Measurements from ENCODE around the gene IFNA13.

IFNA13 gene

GRCh38 chr9:21357479-21358460 is 10.1 kb downstream of the IFNA13 start:
- DNase-seq: no peak

- DNase-seq: no peak
Measured at GRCh38 chr9:21350787-21351186, 17.1 kb downstream of the IFNA13 start, which contains the start of gene IFNA6. Gene IFNA6 (minus strand): TSS chr9:21350887. CDS start chr9:21350887, 0 bp downstream.

- DNase-seq: no peak
Measured at GRCh38 chr9:21348430-21348970, 19.4 kb downstream of the IFNA13 start.

GRCh38 chr9:21340735-21341134 is 27.1 kb downstream of the IFNA13 start:
- no peak for DNase-seq

- no peak for DNase-seq
Measured at GRCh38 chr9:21336457-21336856, 31.4 kb downstream of the IFNA13 start.

GRCh38 chr9:21334701-21335632 is 32.9 kb downstream of the IFNA13 start, which contains the start of gene KLHL9:
Gene KLHL9 (minus strand): TSS chr9:21335404. CDS start chr9:21334859, 545 bp downstream.
- peak; percentile 90 for DNase-seq

GRCh38 chr9:21333226-21333625 is 34.6 kb downstream of the IFNA13 start:
- no peak for DNase-seq

GRCh38 chr9:21331676-21332402 is 36.0 kb downstream of the IFNA13 start:
- no peak for DNase-seq

GRCh38 chr9:21326526-21327139 is 41.2 kb downstream of the IFNA13 start:
- DNase-seq: no peak

GRCh38 chr9:21324047-21324446 is 43.8 kb downstream of the IFNA13 start:
- DNase-seq: no peak

- DNase-seq: no peak
Measured at GRCh38 chr9:21322911-21323461, 44.9 kb downstream of the IFNA13 start.

- no peak for DNase-seq
Measured at GRCh38 chr9:21320465-21320864, 47.4 kb downstream of the IFNA13 start.

- no peak for DNase-seq
Measured at GRCh38 chr9:21317956-21318923, 49.6 kb downstream of the IFNA13 start.
